Measurements from ENCODE around the gene ZFTA.
A peak's percentile ranks its signal among the peaks of the same experiment; 100 is the strongest.
"Not testable (repeated sequence)": the region's sequence is repeated elsewhere in the genome, so short reads cannot be mapped to it uniquely, and the experiment has no call there.

The ZFTA gene

GRCh38 chr11:63768237-63769041 lies at the start of gene ZFTA:
Gene ZFTA (minus strand): TSS chr11:63768775. CDS start chr11:63768622, 153 bp downstream.
- no peak for DNase-seq (ENCODE audit: low read depth)

- no peak for DNase-seq (ENCODE audit: low read depth)
These were observed 49.4 kb upstream of the ZFTA start for GRCh38 chr11:63817758-63818498.

GRCh38 chr11:63816732-63817131 lies 48.2 kb upstream of the ZFTA start:
- DNase-seq (ENCODE audit: low read depth): no peak

GRCh38 chr11:63816166-63816565 lies 47.6 kb upstream of the ZFTA start:
- DNase-seq (ENCODE audit: low read depth): no peak

GRCh38 chr11:63814383-63814736 lies 45.8 kb upstream of the ZFTA start:
- no peak for DNase-seq (ENCODE audit: low read depth)

GRCh38 chr11:63813563-63814382 lies 45.2 kb upstream of the ZFTA start:
- DNase-seq (ENCODE audit: low read depth): peak; percentile 46

- peak; percentile 30 for DNase-seq (ENCODE audit: low read depth)
These were observed 44.5 kb upstream of the ZFTA start, which contains the start of gene SPINDOC for GRCh38 chr11:63813035-63813562. Gene SPINDOC (plus strand): TSS chr11:63813456. CDS start chr11:63813687, 231 bp downstream.

- DNase-seq (ENCODE audit: low read depth): no peak
These were observed 42.9 kb upstream of the ZFTA start for GRCh38 chr11:63811522-63811921.

- DNase-seq (ENCODE audit: low read depth): not testable (repeated sequence)
These were observed 41.8 kb upstream of the ZFTA start for GRCh38 chr11:63810383-63810782.

GRCh38 chr11:63805844-63806415 lies 37.4 kb upstream of the ZFTA start:
- DNase-seq (ENCODE audit: low read depth): no peak

GRCh38 chr11:63804259-63804658 lies 35.7 kb upstream of the ZFTA start:
- DNase-seq (ENCODE audit: low read depth): no peak

- DNase-seq (ENCODE audit: low read depth): no peak
These were observed 34.3 kb upstream of the ZFTA start for GRCh38 chr11:63802637-63803414.

GRCh38 chr11:63800921-63801320 lies 32.3 kb upstream of the ZFTA start:
- DNase-seq (ENCODE audit: low read depth): no peak

GRCh38 chr11:63795066-63795465 lies 26.5 kb upstream of the ZFTA start:
- no peak for DNase-seq (ENCODE audit: low read depth)

- DNase-seq (ENCODE audit: low read depth): no peak
These were observed 24.6 kb upstream of the ZFTA start for GRCh38 chr11:63793161-63793560.

GRCh38 chr11:63791495-63792167 lies 23.1 kb upstream of the ZFTA start:
- no peak for DNase-seq (ENCODE audit: low read depth)

- DNase-seq (ENCODE audit: low read depth): no peak
These were observed 17.2 kb upstream of the ZFTA start for GRCh38 chr11:63785823-63786222.

- DNase-seq (ENCODE audit: low read depth): no peak
These were observed 15.5 kb upstream of the ZFTA start for GRCh38 chr11:63783925-63784592.

- no peak for DNase-seq (ENCODE audit: low read depth)
These were observed 14.2 kb upstream of the ZFTA start for GRCh38 chr11:63782749-63783148.

- DNase-seq (ENCODE audit: low read depth): no peak
These were observed 10.5 kb upstream of the ZFTA start for GRCh38 chr11:63779039-63779438.
